ENCODE results near the gene FBN2.

DNA sequence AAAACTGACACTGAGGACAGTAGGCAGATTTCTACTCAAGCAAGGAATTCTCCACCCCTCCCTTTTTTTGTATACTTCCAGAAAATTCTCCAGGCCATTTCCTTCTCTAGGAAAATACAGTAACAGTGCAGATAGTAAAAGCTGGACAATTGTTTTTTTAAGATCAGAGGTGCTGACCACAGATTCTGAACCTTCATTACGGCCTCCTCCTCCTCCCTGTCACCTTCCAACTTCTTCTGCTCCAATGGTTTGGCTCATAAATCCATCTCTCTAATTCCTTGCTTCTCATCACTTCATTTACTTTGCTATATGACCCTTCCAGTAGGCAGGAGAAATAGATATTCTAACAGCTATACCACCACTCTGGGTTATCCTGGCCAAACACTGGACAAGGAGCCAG lies 220.6 kb downstream of the FBN2 start:
- TF ChIP-seq, protein P1, sequence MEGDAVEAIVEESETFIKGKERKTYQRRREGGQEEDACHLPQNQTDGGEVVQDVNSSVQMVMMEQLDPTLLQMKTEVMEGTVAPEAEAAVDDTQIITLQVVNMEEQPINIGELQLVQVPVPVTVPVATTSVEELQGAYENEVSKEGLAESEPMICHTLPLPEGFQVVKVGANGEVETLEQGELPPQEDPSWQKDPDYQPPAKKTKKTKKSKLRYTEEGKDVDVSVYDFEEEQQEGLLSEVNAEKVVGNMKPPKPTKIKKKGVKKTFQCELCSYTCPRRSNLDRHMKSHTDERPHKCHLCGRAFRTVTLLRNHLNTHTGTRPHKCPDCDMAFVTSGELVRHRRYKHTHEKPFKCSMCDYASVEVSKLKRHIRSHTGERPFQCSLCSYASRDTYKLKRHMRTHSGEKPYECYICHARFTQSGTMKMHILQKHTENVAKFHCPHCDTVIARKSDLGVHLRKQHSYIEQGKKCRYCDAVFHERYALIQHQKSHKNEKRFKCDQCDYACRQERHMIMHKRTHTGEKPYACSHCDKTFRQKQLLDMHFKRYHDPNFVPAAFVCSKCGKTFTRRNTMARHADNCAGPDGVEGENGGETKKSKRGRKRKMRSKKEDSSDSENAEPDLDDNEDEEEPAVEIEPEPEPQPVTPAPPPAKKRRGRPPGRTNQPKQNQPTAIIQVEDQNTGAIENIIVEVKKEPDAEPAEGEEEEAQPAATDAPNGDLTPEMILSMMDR (IDR thresholded peaks at IDR 0.05) = no peak
- TF ChIP-seq EP300 (IDR thresholded peaks at IDR 0.05) = no peak
- no peak for TF ChIP-seq POLR2A (IDR thresholded peaks at IDR 0.05)
